Ectodermal cell (in vitro differentiated cells): Measurements from ENCODE around the gene PDCD7. TPM values are rescaled to one million over a fixed set of nuclear protein-coding genes. Genes with fewer than 3 reads are reported as not detected.
"Not testable (repeated sequence)": the region's sequence is repeated elsewhere in the genome, so short reads cannot be mapped to it uniquely, and the experiment has no call there.

ENCODE experiments used
- H3K27ac ChIP-seq: 2 replicates; pipeline ENCODE4 v1.7.0; 2013; ENCODE audit warnings: mild to moderate bottlenecking, low read depth, low read length; ENCODE audit not compliant: insufficient read depth, poor library complexity, severe bottlenecking
- H3K27me3 ChIP-seq: 2 replicates; pipeline ENCODE4 v1.7.0; 2013; ENCODE audit warnings: mild to moderate bottlenecking, low read length; ENCODE audit not compliant: insufficient read depth, control insufficient read depth, poor library complexity, severe bottlenecking
- H3K36me3 ChIP-seq: one replicate; pipeline ENCODE4 v1.7.0; 2013; ENCODE audit warnings: low read length; ENCODE audit not compliant: control insufficient read depth, insufficient read depth
- H3K4me1 ChIP-seq: one replicate; pipeline ENCODE4 v1.7.0; 2013; ENCODE audit warnings: low read length; ENCODE audit not compliant: control insufficient read depth, insufficient read depth
- H3K4me3 ChIP-seq: 2 replicates; pipeline ENCODE4 v1.7.0; 2013; ENCODE audit warnings: low read depth, low read length, control low read depth; ENCODE audit not compliant: insufficient read depth
- H3K9me3 ChIP-seq: 2 replicates; pipeline ENCODE4 v1.7.0; 2013; ENCODE audit warnings: mild to moderate bottlenecking, low read length, moderate library complexity; ENCODE audit not compliant: control insufficient read depth
- WGBS, 2 experiments: methylation state at CpG; one replicate each; pipeline ENCODE4 v1.1.7; 2013; ENCODE audit warnings: missing lambda C conversion rate in 2 of 2; 5-methylcytosine and 5-hydroxymethylcytosine counted together
- polyA plus RNA-seq, 4 experiments: library from polyadenylated mRNA; stranded (reverse); fragments of 50-300 nt; gene quantifications; one replicate each; pipeline ENCODE4 v1.2.3, GENCODE V29; 2013

Gene PDCD7
- polyA plus RNA-seq (2013, experiment 1 of 4), result 30.2 TPM
- 25.6 TPM for polyA plus RNA-seq (2013, experiment 2 of 4)
- 22.4 TPM for polyA plus RNA-seq (2013, experiment 3 of 4)
- 24.1 TPM for polyA plus RNA-seq (2013, experiment 4 of 4)

GRCh38 chr15:65133548-65134200, at the start of gene PDCD7:
Gene PDCD7, minus strand, starts transcription at chr15:65133808. Its CDS starts 27 bp downstream, at chr15:65133781.
- H3K27ac ChIP-seq, result peak within 1 kb of the TSS; percentile 76
- 3 to 4% methylated on average over 44 to 45 of the region's 45 CpGs for WGBS, 2 experiments

GRCh38 chr15:65182538-65182937, 48.9 kb upstream of the PDCD7 start:
- no peaks in the 10 kb centered on the region for H3K4me1 ChIP-seq
- WGBS, 2 experiments, result 96 to 100% methylated on average over 4 of the region's 4 CpGs
- H3K9me3 ChIP-seq, result no peaks in the 10 kb centered on the region
- peaks cover 6% of the 10 kb centered on the region for H3K36me3 ChIP-seq
- no peak overlapping the region for H3K4me3 ChIP-seq
- H3K27ac ChIP-seq, result no peak overlapping the region
- H3K27me3 ChIP-seq, result no peaks in the 10 kb centered on the region

More at GRCh38 chr15:65133548-65134200, at the start of gene PDCD7:
- Histone ChIP-seq H3K9me3 (no peaks in the 10 kb centered on the region), H3K27me3 (no peaks in the 10 kb centered on the region), H3K4me1 (no peaks in the 10 kb centered on the region), H3K4me3 (peak within 1 kb of the TSS; percentile 85), H3K36me3 (no peaks in the 10 kb centered on the region)

GRCh38 chr15:65181582-65182353, 48.2 kb upstream of the PDCD7 start:
- H3K36me3 ChIP-seq, result peaks cover 14% of the 10 kb centered on the region
- H3K9me3 ChIP-seq, H3K27ac ChIP-seq, H3K4me1 ChIP-seq, H3K4me3 ChIP-seq, H3K27me3 ChIP-seq: not testable (repeated sequence)
- WGBS, 2 experiments, result 90 to 96% methylated on average over 12 of the region's 15 CpGs

GRCh38 chr15:65180167-65180566, 46.6 kb upstream of the PDCD7 start:
- H3K27me3 ChIP-seq, result no peaks in the 10 kb centered on the region
- no peak overlapping the region for H3K27ac ChIP-seq
- H3K4me1 ChIP-seq, result no peaks in the 10 kb centered on the region
- peaks cover 17% of the 10 kb centered on the region for H3K36me3 ChIP-seq
- WGBS, 2 experiments, result 92 to 100% methylated on average over 3 of the region's 3 CpGs
- no peak overlapping the region for H3K4me3 ChIP-seq
- H3K9me3 ChIP-seq, result no peaks in the 10 kb centered on the region

- WGBS, 2 experiments, result 100% methylated on average over 1 of the region's 1 CpG; no CpG with 5 or more reads in 1 of the 2 experiments
These were observed 44.3 kb upstream of the PDCD7 start for GRCh38 chr15:65177901-65178300.

GRCh38 chr15:65176056-65176455, 42.4 kb upstream of the PDCD7 start:
- no peaks in the 10 kb centered on the region for H3K4me1 ChIP-seq
- H3K27ac ChIP-seq, result no peak overlapping the region
- H3K27me3 ChIP-seq, result no peaks in the 10 kb centered on the region
- H3K4me3 ChIP-seq, result no peak overlapping the region
- peaks cover 20% of the 10 kb centered on the region for H3K36me3 ChIP-seq
- H3K9me3 ChIP-seq, result no peaks in the 10 kb centered on the region

More at GRCh38 chr15:65177901-65178300, 44.3 kb upstream of the PDCD7 start:
- Histone ChIP-seq H3K36me3 (peaks cover 17% of the 10 kb centered on the region), H3K27me3 (no peaks in the 10 kb centered on the region), H3K9me3 (no peaks in the 10 kb centered on the region), H3K4me3 (no peak overlapping the region), H3K4me1 (no peaks in the 10 kb centered on the region), H3K27ac (no peak overlapping the region)

GRCh38 chr15:65175511-65175910, 41.9 kb upstream of the PDCD7 start:
- Histone ChIP-seq H3K36me3 (peaks cover 20% of the 10 kb centered on the region), H3K27ac (no peak overlapping the region), H3K9me3 (no peaks in the 10 kb centered on the region), H3K27me3 (no peaks in the 10 kb centered on the region), H3K4me3 (no peak overlapping the region), H3K4me1 (no peaks in the 10 kb centered on the region)
- 95 to 96% methylated on average over 5 of the region's 5 CpGs for WGBS, 2 experiments

- no peak overlapping the region for H3K27ac ChIP-seq
- 95 to 100% methylated on average over 3 to 4 of the region's 5 CpGs for WGBS, 2 experiments
- no peaks in the 10 kb centered on the region for H3K27me3 ChIP-seq
- no peaks in the 10 kb centered on the region for H3K4me1 ChIP-seq
- H3K36me3 ChIP-seq, result peaks cover 20% of the 10 kb centered on the region
- H3K9me3 ChIP-seq, result no peaks in the 10 kb centered on the region
- no peak overlapping the region for H3K4me3 ChIP-seq
These were observed 40.9 kb upstream of the PDCD7 start for GRCh38 chr15:65174509-65174908.

- H3K9me3 ChIP-seq, result no peaks in the 10 kb centered on the region
- H3K36me3 ChIP-seq, result peaks cover 14% of the 10 kb centered on the region
- no peak overlapping the region for H3K4me3 ChIP-seq
- no peaks in the 10 kb centered on the region for H3K4me1 ChIP-seq
- WGBS, 2 experiments, result 93 to 95% methylated on average over 5 of the region's 5 CpGs
- no peaks in the 10 kb centered on the region for H3K27me3 ChIP-seq
- no peak overlapping the region for H3K27ac ChIP-seq
These were observed 38.9 kb upstream of the PDCD7 start for GRCh38 chr15:65172531-65172930.

GRCh38 chr15:65171428-65171827, 37.8 kb upstream of the PDCD7 start:
- Histone ChIP-seq H3K36me3 (peaks cover 4% of the 10 kb centered on the region), H3K4me3 (no peak overlapping the region), H3K9me3 (no peaks in the 10 kb centered on the region), H3K27me3 (no peaks in the 10 kb centered on the region), H3K27ac (no peak overlapping the region), H3K4me1 (no peaks in the 10 kb centered on the region)
- 94 to 95% methylated on average over 5 of the region's 5 CpGs for WGBS, 2 experiments
